Measurements from ENCODE around the gene TTF2.

The TTF2 gene

DNA sequence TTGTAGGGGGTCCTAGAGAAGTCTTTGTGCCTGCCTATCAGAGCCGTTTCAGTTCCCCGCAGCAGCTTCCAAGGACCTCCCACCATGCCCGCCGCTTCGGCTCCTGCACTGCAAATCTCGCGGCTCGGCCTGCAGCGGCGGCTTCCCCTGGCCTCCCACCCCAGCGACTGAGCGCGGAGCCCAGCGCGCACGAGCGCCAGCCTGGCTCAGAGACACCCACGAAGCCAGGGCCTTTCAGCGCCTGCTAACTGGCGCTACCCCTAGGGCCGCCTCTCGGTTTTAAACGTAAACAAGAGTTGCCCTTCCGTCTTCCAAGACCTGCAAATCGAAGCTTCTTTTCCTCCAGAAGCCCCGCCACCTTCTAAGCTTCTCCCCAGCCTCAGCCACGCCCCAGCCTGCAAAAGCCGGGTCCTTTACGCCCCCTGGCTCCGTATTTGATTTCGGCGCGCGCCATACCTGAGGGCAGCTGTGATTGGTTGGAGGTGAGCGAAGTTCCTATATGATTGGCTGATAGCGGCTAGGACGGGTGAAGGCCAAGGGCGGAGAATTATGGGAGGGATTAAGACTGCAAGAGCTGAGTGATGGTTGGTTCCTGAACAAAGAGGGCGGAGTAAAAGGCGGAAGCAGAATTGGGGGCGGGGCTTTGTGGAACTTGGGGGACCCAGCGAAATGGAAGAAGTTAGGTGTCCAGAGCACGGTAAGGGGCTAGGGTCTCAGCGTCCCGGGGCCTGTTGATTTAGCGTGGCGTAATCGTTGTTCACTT, at the start of gene TTF2:
Gene TTF2, plus strand, starts transcription at position 649 of the 763 bp plus-strand sequence. Its CDS starts 21 bp downstream, at position 670.
- peaks cover 16% of the 10 kb centered on the region for H3K36me3 Mint-ChIP-seq (ENCODE audit: low read depth)
- H3K27me3 Mint-ChIP-seq: no peaks in the 10 kb centered on the region
- H3K4me1 Mint-ChIP-seq (ENCODE audit: low read depth): peaks cover 15% of the 10 kb centered on the region
- H3K27ac Mint-ChIP-seq: no peak within 1 kb of the TSS
- no peaks in the 10 kb centered on the region for H3K9me3 Mint-ChIP-seq
- intact Hi-C loops (cut with micrococcal nuclease): loop anchor here (5.0 kb wide), 1 partner anchor 488 kb away; the partner anchor contains the start of gene CD58
- no peak within 1 kb of the TSS for H3K4me3 Mint-ChIP-seq

DNA sequence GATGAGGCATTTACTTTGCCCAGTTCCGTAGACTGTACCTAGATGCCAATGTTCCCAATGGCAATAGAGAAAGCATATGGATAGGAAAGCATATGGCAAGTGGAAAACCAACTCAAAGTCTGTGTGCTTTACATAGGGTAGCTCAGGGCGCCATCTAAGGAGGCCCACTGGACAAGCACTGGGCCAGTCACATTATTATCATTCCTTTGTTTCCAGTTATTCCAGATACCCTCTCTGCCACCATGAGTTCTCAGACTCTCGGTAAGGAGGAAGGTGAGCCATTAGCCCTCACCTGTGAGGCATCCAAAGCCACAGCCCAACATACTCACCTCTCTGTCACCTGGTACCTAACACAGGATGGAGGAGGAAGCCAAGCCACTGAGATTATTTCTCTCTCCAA, 48.8 kb upstream of the TTF2 start:
- Mint-ChIP-seq H3K9me3 (no peaks in the 10 kb centered on the region), H3K4me3 (no peak overlapping the region), H3K27me3 (no peaks in the 10 kb centered on the region), H3K27ac (no peak overlapping the region), H3K36me3 (ENCODE audit: low read depth) (no peaks in the 10 kb centered on the region), H3K4me1 (ENCODE audit: low read depth) (peaks cover 24% of the 10 kb centered on the region)
- intact Hi-C loops (cut with micrococcal nuclease): no loop called here

DNA sequence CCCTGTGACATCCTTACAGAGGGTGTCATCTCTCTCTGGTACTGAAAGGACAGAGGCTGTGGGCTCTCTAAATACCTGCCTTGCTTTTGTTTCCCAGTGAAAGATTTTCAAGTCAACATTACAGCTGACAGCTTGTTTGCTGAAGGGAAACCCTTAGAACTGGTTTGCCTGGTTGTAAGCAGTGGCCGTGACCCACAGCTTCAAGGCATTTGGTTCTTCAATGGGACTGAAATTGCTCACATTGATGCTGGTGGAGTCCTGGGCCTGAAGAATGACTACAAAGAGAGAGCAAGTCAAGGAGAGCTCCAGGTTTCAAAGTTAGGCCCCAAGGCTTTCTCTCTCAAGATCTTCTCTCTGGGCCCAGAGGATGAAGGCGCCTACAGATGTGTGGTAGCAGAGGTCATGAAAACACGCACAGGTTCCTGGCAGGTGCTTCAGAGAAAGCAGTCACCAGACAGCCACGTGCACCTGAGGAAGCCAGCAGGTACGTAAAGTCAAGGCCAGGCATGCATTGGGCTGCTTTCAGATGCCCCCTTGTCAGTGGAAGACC, 46.7 kb upstream of the TTF2 start:
- no peaks in the 10 kb centered on the region for H3K9me3 Mint-ChIP-seq
- peaks cover 28% of the 10 kb centered on the region for H3K4me1 Mint-ChIP-seq (ENCODE audit: low read depth)
- H3K36me3 Mint-ChIP-seq (ENCODE audit: low read depth): no peaks in the 10 kb centered on the region
- H3K27me3 Mint-ChIP-seq: no peaks in the 10 kb centered on the region
- intact Hi-C loops (cut with micrococcal nuclease): no loop called here
- H3K4me3 Mint-ChIP-seq: no peak overlapping the region
- no peak overlapping the region for H3K27ac Mint-ChIP-seq

DNA sequence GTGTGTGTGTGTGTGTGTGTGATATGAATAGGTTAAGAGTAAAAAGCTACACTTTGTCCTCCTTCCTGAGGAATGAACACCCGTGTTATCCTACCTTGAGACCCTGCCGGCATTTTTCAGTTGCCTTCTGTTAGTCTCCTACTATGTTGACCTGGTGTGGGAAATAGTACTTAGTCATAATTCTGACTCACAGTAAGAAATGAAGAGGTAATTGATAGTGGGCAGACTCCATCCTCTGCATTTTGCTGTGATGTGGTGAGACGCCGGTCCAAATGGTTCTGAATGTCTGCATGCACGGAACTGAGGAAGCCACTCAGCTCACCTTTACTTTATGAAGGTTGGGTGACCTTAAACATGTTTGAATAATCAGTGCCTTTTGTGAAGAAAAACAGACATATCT, 45.9 kb upstream of the TTF2 start:
- H3K27me3 Mint-ChIP-seq: no peaks in the 10 kb centered on the region
- no peak overlapping the region for H3K4me3 Mint-ChIP-seq
- peaks cover 21% of the 10 kb centered on the region for H3K4me1 Mint-ChIP-seq (ENCODE audit: low read depth)
- intact Hi-C loops (cut with micrococcal nuclease): no loop called here
- H3K36me3 Mint-ChIP-seq (ENCODE audit: low read depth): no peaks in the 10 kb centered on the region
- H3K9me3 Mint-ChIP-seq: no peaks in the 10 kb centered on the region
- H3K27ac Mint-ChIP-seq: no peak overlapping the region

DNA sequence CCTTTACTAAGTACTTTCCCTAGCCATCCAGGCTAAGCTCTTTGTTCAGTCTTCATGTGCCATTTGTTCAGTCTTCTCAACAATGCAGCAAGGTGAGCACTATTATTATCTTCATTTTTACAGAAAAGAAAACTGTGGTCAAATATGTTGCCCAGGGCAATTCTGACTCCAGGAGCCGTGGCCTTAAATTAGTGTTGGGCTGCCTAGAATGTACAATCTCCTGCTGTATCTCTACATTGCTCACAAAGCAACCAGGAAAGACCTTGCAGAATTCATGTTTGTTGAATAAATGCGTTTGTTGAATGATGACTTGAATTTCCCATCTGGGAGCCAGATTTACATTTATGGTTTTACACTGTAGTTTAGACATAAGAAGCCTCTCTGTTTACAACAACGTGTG, 44.4 kb upstream of the TTF2 start:
- peaks cover 7% of the 10 kb centered on the region for H3K36me3 Mint-ChIP-seq (ENCODE audit: low read depth)
- intact Hi-C loops (cut with micrococcal nuclease): no loop called here
- H3K27ac Mint-ChIP-seq: no peak overlapping the region
- peaks cover 15% of the 10 kb centered on the region for H3K4me1 Mint-ChIP-seq (ENCODE audit: low read depth)
- H3K27me3 Mint-ChIP-seq: no peaks in the 10 kb centered on the region
- no peaks in the 10 kb centered on the region for H3K9me3 Mint-ChIP-seq
- no peak overlapping the region for H3K4me3 Mint-ChIP-seq

DNA sequence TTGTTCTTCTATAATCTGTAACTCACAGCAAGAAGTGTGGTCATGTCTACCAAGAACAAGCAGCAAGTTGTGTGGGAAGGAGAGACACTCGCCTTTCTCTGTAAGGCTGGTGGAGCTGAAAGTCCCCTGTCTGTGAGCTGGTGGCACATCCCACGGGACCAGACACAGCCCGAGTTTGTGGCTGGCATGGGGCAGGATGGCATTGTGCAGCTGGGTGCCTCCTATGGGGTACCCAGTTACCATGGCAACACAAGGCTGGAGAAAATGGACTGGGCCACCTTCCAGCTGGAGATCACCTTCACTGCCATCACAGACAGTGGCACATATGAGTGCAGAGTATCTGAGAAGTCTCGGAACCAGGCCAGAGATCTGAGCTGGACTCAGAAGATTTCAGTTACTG, 43.1 kb upstream of the TTF2 start:
- Mint-ChIP-seq H3K9me3 (no peaks in the 10 kb centered on the region), H3K27me3 (no peaks in the 10 kb centered on the region), H3K27ac (no peak overlapping the region), H3K4me3 (no peak overlapping the region), H3K4me1 (ENCODE audit: low read depth) (peaks cover 18% of the 10 kb centered on the region), H3K36me3 (ENCODE audit: low read depth) (peaks cover 7% of the 10 kb centered on the region)
- intact Hi-C loops (cut with micrococcal nuclease): no loop called here

DNA sequence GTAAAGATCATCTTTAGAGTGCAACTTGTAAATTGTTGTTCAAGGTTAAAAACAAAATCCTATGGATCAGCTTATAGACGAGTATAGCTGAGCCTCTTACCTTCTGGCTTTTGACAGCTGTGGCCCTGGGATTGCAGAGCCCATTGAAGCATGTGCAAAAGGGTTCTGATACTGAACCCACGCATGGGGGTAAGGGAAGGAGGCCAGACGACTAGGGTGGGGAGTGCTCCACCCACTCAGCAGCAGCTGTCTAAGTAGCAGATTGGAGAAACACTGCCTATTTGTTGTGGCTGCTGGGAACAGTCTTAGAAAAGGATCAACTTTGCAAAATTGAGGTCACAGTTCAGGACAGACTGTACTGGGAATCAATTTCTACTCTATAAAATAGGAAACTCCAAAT, 42.5 kb upstream of the TTF2 start:
- Mint-ChIP-seq H3K27ac (no peak overlapping the region), H3K27me3 (no peaks in the 10 kb centered on the region), H3K4me3 (no peak overlapping the region), H3K4me1 (ENCODE audit: low read depth) (peaks cover 18% of the 10 kb centered on the region), H3K9me3 (no peaks in the 10 kb centered on the region), H3K36me3 (ENCODE audit: low read depth) (peaks cover 7% of the 10 kb centered on the region)
- intact Hi-C loops (cut with micrococcal nuclease): no loop called here

DNA sequence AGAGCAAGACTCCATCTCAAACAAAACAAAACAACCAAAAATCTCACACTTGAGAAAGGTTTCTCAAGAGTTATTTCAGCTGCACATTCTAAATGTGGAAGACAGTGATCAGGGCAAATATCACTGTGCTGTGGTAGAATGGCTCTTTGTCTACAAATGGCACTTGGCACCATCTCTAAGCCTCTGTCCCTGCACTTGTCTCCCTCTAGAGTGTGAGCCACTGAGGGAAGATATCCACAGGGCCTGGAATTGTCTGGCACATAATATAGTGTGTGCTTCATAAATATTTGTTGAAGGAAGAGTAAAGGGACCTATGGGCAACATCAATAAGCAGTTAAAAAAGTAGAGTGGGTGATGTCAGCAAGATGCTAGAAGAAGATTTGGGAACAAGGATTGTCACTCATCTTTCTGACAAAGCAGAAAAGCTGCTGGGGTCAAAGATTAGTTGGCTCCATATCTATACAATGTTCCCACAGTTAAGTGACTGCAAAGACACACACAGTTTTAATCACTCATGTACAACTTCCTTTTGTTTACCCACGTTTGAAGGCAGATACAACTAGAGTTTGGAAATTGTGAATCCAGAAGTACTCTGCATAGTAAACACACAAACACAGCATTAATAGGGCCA, 39.5 kb upstream of the TTF2 start:
- intact Hi-C loops (cut with micrococcal nuclease): no loop called here
- Mint-ChIP-seq H3K9me3 (no peaks in the 10 kb centered on the region), H3K4me1 (ENCODE audit: low read depth) (peaks cover 28% of the 10 kb centered on the region), H3K36me3 (ENCODE audit: low read depth) (peaks cover 7% of the 10 kb centered on the region), H3K27ac (no peak overlapping the region), H3K27me3 (no peaks in the 10 kb centered on the region), H3K4me3 (no peak overlapping the region)

DNA sequence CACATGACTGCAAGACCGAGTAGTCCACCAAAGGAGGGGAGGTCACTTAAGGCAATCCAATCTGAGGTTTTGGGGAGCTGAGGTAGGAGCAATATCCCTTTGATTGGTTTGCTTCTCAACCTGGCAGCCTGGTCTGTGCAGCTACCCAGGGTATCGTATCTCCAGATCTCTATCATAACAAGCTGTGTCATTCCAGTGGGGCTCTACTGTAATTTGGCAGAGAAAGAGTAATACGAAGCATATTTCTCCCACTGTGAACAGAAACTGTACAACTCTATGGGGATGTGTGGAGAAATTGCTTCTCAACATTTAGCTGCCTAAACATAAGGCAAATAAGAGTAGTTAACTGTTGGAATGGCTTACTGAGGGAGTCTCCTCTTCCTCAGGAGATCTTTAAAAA, 38.0 kb upstream of the TTF2 start:
- Mint-ChIP-seq H3K9me3 (no peaks in the 10 kb centered on the region), H3K4me1 (ENCODE audit: low read depth) (peaks cover 33% of the 10 kb centered on the region), H3K4me3 (no peak overlapping the region), H3K36me3 (ENCODE audit: low read depth) (peaks cover 7% of the 10 kb centered on the region), H3K27me3 (no peaks in the 10 kb centered on the region), H3K27ac (no peak overlapping the region)
- intact Hi-C loops (cut with micrococcal nuclease): no loop called here

DNA sequence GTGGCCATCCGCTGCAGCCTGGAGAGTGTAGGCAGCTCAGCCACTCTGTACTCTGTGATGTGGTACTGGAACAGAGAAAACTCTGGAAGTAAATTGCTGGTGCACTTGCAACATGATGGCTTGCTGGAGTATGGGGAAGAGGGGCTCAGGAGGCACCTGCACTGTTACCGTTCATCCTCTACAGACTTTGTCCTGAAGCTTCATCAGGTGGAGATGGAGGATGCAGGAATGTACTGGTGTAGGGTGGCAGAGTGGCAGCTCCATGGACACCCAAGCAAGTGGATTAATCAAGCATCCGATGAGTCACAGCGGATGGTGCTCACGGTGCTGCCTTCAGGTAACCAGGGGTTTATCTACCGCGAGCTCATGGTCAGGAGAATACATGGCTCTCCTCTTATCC, 34.6 kb upstream of the TTF2 start:
- H3K9me3 Mint-ChIP-seq: no peaks in the 10 kb centered on the region
- H3K4me1 Mint-ChIP-seq (ENCODE audit: low read depth): peaks cover 19% of the 10 kb centered on the region
- H3K4me3 Mint-ChIP-seq: no peak overlapping the region
- peaks cover 6% of the 10 kb centered on the region for H3K36me3 Mint-ChIP-seq (ENCODE audit: low read depth)
- no peak overlapping the region for H3K27ac Mint-ChIP-seq
- peaks cover 1% of the 10 kb centered on the region for H3K27me3 Mint-ChIP-seq
- intact Hi-C loops (cut with micrococcal nuclease): no loop called here

DNA sequence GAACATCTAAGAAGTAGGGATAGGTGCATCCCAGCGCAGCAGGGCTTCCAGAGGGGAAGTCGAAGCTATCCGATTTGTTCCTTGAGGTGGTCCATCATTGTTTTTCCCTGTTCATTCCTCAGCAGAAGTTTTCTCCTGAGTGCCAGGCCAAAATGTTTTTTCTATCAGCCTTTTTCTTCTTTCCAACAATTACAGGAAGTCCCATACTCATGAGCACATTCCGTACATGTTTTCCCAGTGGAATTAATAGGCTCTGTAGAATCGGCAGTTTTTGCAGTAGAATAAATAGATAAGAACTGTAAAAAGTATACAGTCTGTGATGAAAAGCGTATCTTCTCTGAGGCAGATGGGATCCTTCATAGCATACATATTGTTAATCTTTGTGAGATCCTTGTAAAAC, 33.8 kb upstream of the TTF2 start:
- Mint-ChIP-seq H3K27ac (no peak overlapping the region), H3K4me1 (ENCODE audit: low read depth) (peaks cover 15% of the 10 kb centered on the region), H3K4me3 (no peak overlapping the region), H3K27me3 (peaks cover 1% of the 10 kb centered on the region), H3K36me3 (ENCODE audit: low read depth) (peaks cover 6% of the 10 kb centered on the region), H3K9me3 (no peaks in the 10 kb centered on the region)
- intact Hi-C loops (cut with micrococcal nuclease): no loop called here

DNA sequence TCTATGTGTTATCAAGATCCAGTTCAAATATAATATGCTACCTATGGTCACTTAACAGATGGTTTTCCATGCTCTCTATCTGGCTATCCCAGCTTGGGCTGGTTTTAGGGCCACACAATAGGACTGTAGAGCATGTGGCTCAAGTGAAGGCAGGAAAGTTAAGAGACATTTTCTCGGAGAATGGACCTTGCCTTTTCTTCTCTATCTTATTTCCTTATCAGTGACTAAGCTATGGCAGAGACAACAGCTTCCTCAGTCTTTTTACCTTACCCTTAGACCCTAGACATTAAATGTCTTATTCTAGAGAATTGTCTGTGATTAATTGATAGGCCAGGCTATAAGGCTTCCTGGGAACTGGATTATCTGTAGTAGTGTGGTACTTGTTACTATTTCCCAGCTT, 30.4 kb upstream of the TTF2 start:
- Mint-ChIP-seq H3K4me1 (ENCODE audit: low read depth) (peaks cover 9% of the 10 kb centered on the region), H3K36me3 (ENCODE audit: low read depth) (peaks cover 6% of the 10 kb centered on the region), H3K27me3 (peaks cover 1% of the 10 kb centered on the region), H3K27ac (no peak overlapping the region), H3K4me3 (no peak overlapping the region), H3K9me3 (no peaks in the 10 kb centered on the region)
- intact Hi-C loops (cut with micrococcal nuclease): no loop called here

DNA sequence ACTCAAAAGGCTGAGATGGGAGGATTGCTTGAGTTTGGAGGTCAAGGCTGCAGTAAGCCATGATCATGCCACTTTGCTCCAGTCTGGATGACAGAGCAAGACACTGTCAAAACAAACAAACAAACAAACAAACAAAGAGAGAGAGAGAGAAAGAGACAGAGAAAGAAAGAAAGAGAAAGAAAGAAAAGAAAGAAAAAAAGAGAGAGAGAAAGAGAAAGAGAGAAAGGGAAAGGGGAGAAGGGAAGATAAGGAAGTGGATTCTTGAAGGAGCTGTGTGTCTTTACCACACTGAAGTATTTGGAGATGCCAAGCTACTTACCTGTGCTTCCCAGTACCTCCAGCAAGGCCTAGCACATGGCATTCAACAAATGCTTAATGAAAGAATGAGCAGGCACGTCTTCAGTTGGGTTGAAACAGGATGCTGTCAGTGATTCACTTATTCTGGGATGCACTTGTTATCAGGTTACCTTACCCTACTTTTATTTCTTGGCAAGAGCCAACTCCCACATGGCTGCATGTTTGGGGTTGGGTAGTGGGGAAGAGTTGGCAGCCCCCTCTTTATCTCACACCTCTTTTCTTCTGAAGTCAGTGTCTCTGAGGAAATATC, 29.8 kb upstream of the TTF2 start:
- intact Hi-C loops (cut with micrococcal nuclease): no loop called here
- Mint-ChIP-seq H3K36me3 (ENCODE audit: low read depth) (peaks cover 6% of the 10 kb centered on the region), H3K4me1 (ENCODE audit: low read depth) (peaks cover 9% of the 10 kb centered on the region), H3K4me3 (no peak overlapping the region), H3K27me3 (peaks cover 1% of the 10 kb centered on the region), H3K9me3 (no peaks in the 10 kb centered on the region), H3K27ac (no peak overlapping the region)

DNA sequence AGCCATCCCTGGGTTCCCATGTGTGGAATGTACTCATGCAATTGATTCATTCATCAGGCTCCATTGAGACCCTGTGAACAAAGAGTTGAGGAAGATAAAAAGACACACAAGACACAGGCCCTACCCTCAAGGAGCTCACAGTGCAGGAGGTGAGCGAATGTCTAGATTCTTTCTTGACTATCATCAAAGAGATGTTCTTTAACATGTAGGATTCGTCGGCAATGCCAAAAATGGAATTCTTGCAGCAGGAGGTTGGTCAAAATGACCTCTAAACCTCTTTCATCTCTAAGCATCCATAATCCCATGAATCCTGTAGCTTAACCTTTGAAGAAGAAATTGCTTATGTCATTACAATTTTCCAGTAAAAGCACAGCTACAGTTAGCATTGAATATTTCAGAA, 27.9 kb upstream of the TTF2 start:
- Mint-ChIP-seq H3K9me3 (no peaks in the 10 kb centered on the region), H3K36me3 (ENCODE audit: low read depth) (peaks cover 6% of the 10 kb centered on the region), H3K27ac (no peak overlapping the region), H3K4me3 (no peak overlapping the region), H3K27me3 (peaks cover 1% of the 10 kb centered on the region), H3K4me1 (ENCODE audit: low read depth) (peaks cover 5% of the 10 kb centered on the region)
- intact Hi-C loops (cut with micrococcal nuclease): no loop called here

All from dendritic cell treated with granulocyte-macrophage colony-stimulating factor and Interleukin-4, amounts not matched to agents 40 ng/mL and 50 ng/mL, for 4 days (primary cell).